Neural cell (in vitro differentiated cells): Measurements from ENCODE around the gene CPZ. TPM values are rescaled to one million over a fixed set of nuclear protein-coding genes. Genes with fewer than 3 reads are reported as not detected.

Experiments used
- H2AFZ ChIP-seq: fragments of 200-600, 300-800 bp; sonication (generic), shearing (Covaris generic); 2 replicates; pipeline ENCODE4 v1.6.0; 2014; ENCODE audit warnings: low read depth, mild to moderate bottlenecking, antibody characterized with exemption, low read length, moderate library complexity
- H3F3A ChIP-seq: fragments of 200-600 bp; shearing (Covaris generic); 2 replicates; pipeline ENCODE4 v1.6.1; 2016; ENCODE audit warnings: mild to moderate bottlenecking, moderate library complexity, mixed read lengths, antibody characterized with exemption, low read length; ENCODE audit not compliant: insufficient read depth, poor library complexity, severe bottlenecking
- H3K27ac ChIP-seq: fragments of 200-600, 300-800 bp; sonication (generic), shearing (Covaris generic); 2 replicates; pipeline ENCODE4 v1.5.1; 2014; ENCODE audit warnings: mild to moderate bottlenecking, low read length, moderate library complexity
- H3K27me3 ChIP-seq: fragments of 300-800, 200-600 bp; sonication (generic), shearing (Covaris generic); 2 replicates; pipeline ENCODE4 v1.6.0; 2014; ENCODE audit warnings: mild to moderate bottlenecking, low read depth, low read length, moderate library complexity; ENCODE audit not compliant: insufficient read depth
- H3K36me3 ChIP-seq: fragments of 300-800, 200-600 bp; sonication (generic), shearing (Covaris generic); 2 replicates; pipeline ENCODE4 v1.5.1; 2014; ENCODE audit warnings: mild to moderate bottlenecking, antibody characterized with exemption, low read length, moderate library complexity; ENCODE audit not compliant: insufficient read depth
- H3K4me2 ChIP-seq: fragments of 300-800, 200-600 bp; sonication (generic), shearing (Covaris generic); 2 replicates; pipeline ENCODE4 v1.6.0; 2014; ENCODE audit warnings: mild to moderate bottlenecking, low read length
- H3K4me3 ChIP-seq: fragments of 300-800, 200-600 bp; sonication (generic), shearing (Covaris generic); 2 replicates; pipeline ENCODE4 v1.5.1; 2014; ENCODE audit warnings: mild to moderate bottlenecking, low read length, moderate library complexity
- H3K79me2 ChIP-seq: fragments of 200-600 bp; shearing (Covaris generic); replicated peaks from 2 replicates; pipeline ENCODE4 v1.6.0; 2014; ENCODE audit warnings: mild to moderate bottlenecking, low read length, moderate library complexity; ENCODE audit not compliant: insufficient read depth
- H3K9ac ChIP-seq: fragments of 300-800, 200-600 bp; sonication (generic), shearing (Covaris generic); 2 replicates; pipeline ENCODE4 v1.6.1; 2016; ENCODE audit warnings: mild to moderate bottlenecking, low read length, mixed read lengths
- H3K9me2 ChIP-seq: fragments of 200-600 bp; shearing (Covaris generic); 2 replicates; pipeline ENCODE4 v1.6.1; 2016; ENCODE audit warnings: mild to moderate bottlenecking, low read length, mixed read lengths; ENCODE audit not compliant: insufficient read depth
- H3K9me3 ChIP-seq: fragments of 200-600, 300-800 bp; sonication (generic), shearing (Covaris generic); 2 replicates; pipeline ENCODE4 v1.6.1; 2016; ENCODE audit warnings: mild to moderate bottlenecking, mixed run types, low read length, moderate library complexity, mixed read lengths
- H4K20me1 ChIP-seq: fragments of 200-600 bp; shearing (Covaris generic); 2 replicates; pipeline ENCODE4 v1.6.1; 2016; ENCODE audit warnings: mild to moderate bottlenecking, mixed run types; ENCODE audit not compliant: insufficient read depth
- CTCF ChIP-seq: fragments of 450-650 bp; IDR thresholded peaks from 2 replicates; pipeline ENCODE4 v1.5.1; 2014; ENCODE audit warnings: antibody characterized with exemption, mild to moderate bottlenecking, moderate library complexity; ENCODE audit not compliant: poor library complexity, severe bottlenecking
- EP300 ChIP-seq: fragments of 450-650 bp; conservative IDR thresholded peaks from 2 replicates; pipeline ENCODE4 v1.6.1; 2014; ENCODE audit warnings: antibody characterized with exemption, mild to moderate bottlenecking, moderate library complexity; ENCODE audit not compliant: poor library complexity, severe bottlenecking
- EZH2 ChIP-seq: fragments of 200-600, 300-800 bp; shearing (Covaris generic), sonication (generic); IDR thresholded peaks from 2 replicates; pipeline ENCODE4 v1.6.1; 2014; ENCODE audit warnings: antibody characterized with exemption, low read length, borderline replicate concordance, mild to moderate bottlenecking; ENCODE audit not compliant: insufficient read depth, poor library complexity, severe bottlenecking
- MXI1 ChIP-seq: fragments of 450-650 bp; conservative IDR thresholded peaks from 2 replicates; pipeline ENCODE4 v1.6.1; 2014; ENCODE audit warnings: antibody characterized with exemption, mild to moderate bottlenecking; ENCODE audit not compliant: poor library complexity, severe bottlenecking
- POLR2AphosphoS5 ChIP-seq: IDR thresholded peaks from 2 replicates; pipeline ENCODE4 v1.6.1; 2012
- RAD21 ChIP-seq: fragments of 450-650 bp; conservative IDR thresholded peaks from 2 replicates; pipeline ENCODE4 v1.6.1; 2014; ENCODE audit warnings: antibody characterized with exemption, mild to moderate bottlenecking, moderate library complexity
- SMC3 ChIP-seq: fragments of 450-650 bp; conservative IDR thresholded peaks from 2 replicates; pipeline ENCODE4 v1.6.1; 2014; ENCODE audit warnings: antibody characterized with exemption, mild to moderate bottlenecking, moderate library complexity; ENCODE audit not compliant: poor library complexity
- TAF1 ChIP-seq: IDR thresholded peaks from 2 replicates; pipeline ENCODE4 v1.6.1; 2012; ENCODE audit warnings: low read depth
- polyA plus RNA-seq: library from polyadenylated mRNA; depleted of rRNA; stranded (reverse); fragments of >200 nt; gene quantifications from 2 replicates; pipeline ENCODE4 v1.2.3, GENCODE V29; 2014
- TF ChIP-seq, protein P1 (sequence below): IDR thresholded peaks from 2 replicates; pipeline ENCODE4 v1.6.1; 2012; ENCODE audit warnings: borderline replicate concordance

Gene CPZ
- polyA plus RNA-seq, 1 donor from 2014 or later, result not detected

DNA sequence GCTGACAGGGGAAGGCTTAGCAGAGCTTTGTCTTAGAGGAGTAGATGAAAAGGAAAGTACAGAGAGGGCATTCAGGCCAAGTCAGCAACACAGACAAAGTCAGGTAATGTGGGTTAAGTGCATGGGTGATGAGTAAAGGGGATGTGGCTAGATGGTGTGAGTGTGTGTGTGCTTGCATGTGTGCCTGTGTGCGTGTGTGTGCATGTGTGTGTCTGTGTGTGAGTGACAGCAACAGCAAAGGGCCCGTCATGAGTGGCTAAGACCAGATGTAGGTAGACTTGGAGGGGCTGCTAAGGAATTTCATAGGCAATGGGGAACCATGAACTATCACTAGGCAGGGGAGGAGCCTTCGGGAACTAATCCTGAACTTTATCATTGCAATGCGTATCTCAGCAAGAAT, 14.6 kb upstream of the CPZ start:
- Histone ChIP-seq H4K20me1 (no peaks in the 10 kb centered on the region), H3K9me2 (no peaks in the 10 kb centered on the region), H3K9me3 (no peaks in the 10 kb centered on the region), H3K4me3 (no peak overlapping the region), H3K27me3 (peaks cover 50% of the 10 kb centered on the region), H3K9ac (no peak overlapping the region), H3K79me2 (no peaks in the 10 kb centered on the region), H2AFZ (no peak overlapping the region), H3K4me2 (no peak overlapping the region), H3K27ac (no peak overlapping the region), H3K36me3 (no peaks in the 10 kb centered on the region), H3F3A (no peaks in the 10 kb centered on the region)
- TF ChIP-seq EZH2, result no peak
- TF ChIP-seq, protein P1, sequence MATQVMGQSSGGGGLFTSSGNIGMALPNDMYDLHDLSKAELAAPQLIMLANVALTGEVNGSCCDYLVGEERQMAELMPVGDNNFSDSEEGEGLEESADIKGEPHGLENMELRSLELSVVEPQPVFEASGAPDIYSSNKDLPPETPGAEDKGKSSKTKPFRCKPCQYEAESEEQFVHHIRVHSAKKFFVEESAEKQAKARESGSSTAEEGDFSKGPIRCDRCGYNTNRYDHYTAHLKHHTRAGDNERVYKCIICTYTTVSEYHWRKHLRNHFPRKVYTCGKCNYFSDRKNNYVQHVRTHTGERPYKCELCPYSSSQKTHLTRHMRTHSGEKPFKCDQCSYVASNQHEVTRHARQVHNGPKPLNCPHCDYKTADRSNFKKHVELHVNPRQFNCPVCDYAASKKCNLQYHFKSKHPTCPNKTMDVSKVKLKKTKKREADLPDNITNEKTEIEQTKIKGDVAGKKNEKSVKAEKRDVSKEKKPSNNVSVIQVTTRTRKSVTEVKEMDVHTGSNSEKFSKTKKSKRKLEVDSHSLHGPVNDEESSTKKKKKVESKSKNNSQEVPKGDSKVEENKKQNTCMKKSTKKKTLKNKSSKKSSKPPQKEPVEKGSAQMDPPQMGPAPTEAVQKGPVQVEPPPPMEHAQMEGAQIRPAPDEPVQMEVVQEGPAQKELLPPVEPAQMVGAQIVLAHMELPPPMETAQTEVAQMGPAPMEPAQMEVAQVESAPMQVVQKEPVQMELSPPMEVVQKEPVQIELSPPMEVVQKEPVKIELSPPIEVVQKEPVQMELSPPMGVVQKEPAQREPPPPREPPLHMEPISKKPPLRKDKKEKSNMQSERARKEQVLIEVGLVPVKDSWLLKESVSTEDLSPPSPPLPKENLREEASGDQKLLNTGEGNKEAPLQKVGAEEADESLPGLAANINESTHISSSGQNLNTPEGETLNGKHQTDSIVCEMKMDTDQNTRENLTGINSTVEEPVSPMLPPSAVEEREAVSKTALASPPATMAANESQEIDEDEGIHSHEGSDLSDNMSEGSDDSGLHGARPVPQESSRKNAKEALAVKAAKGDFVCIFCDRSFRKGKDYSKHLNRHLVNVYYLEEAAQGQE, result no peak
- TF ChIP-seq CTCF, result no peak
- TF ChIP-seq RAD21, result no peak
- no peak for TF ChIP-seq EP300
- no peak for TF ChIP-seq POLR2AphosphoS5

GRCh38 chr4:8578717-8579116, 13.8 kb upstream of the CPZ start:
- H4K20me1 ChIP-seq, result no peaks in the 10 kb centered on the region
- TF ChIP-seq CTCF (no peak), EZH2 (no peak), EP300 (no peak), RAD21 (no peak), MXI1 (no peak), POLR2AphosphoS5 (no peak), TAF1 (no peak), SMC3 (no peak)
- TF ChIP-seq, protein P1, result no peak
- H3K9ac ChIP-seq, result no peak overlapping the region
- no peak overlapping the region for H3K4me2 ChIP-seq
- H3K27me3 ChIP-seq, result peaks cover 50% of the 10 kb centered on the region
- no peaks in the 10 kb centered on the region for H3K79me2 ChIP-seq
- no peaks in the 10 kb centered on the region for H3K9me3 ChIP-seq
- H3K27ac ChIP-seq, result no peak overlapping the region
- H2AFZ ChIP-seq, result no peak overlapping the region
- no peaks in the 10 kb centered on the region for H3K9me2 ChIP-seq
- H3F3A ChIP-seq, result no peaks in the 10 kb centered on the region
- H3K4me3 ChIP-seq, result no peak overlapping the region
- no peaks in the 10 kb centered on the region for H3K36me3 ChIP-seq
